EH (cell line): ENCODE measurements around the gene TBC1D2B.
"Not testable (repeated sequence)": the region's sequence is repeated elsewhere in the genome, so short reads cannot be mapped to it uniquely, and the experiment has no call there.

Experiments
- DNase-seq: peaks from one replicate; pipeline ENCODE4 v3.0.0-alpha.2; 2015; ENCODE audit warnings: low read depth

The TBC1D2B gene

GRCh38 chr15:77975332-77976094 lies 102.0 kb downstream of the TBC1D2B start:
- no peak for DNase-seq

DNA sequence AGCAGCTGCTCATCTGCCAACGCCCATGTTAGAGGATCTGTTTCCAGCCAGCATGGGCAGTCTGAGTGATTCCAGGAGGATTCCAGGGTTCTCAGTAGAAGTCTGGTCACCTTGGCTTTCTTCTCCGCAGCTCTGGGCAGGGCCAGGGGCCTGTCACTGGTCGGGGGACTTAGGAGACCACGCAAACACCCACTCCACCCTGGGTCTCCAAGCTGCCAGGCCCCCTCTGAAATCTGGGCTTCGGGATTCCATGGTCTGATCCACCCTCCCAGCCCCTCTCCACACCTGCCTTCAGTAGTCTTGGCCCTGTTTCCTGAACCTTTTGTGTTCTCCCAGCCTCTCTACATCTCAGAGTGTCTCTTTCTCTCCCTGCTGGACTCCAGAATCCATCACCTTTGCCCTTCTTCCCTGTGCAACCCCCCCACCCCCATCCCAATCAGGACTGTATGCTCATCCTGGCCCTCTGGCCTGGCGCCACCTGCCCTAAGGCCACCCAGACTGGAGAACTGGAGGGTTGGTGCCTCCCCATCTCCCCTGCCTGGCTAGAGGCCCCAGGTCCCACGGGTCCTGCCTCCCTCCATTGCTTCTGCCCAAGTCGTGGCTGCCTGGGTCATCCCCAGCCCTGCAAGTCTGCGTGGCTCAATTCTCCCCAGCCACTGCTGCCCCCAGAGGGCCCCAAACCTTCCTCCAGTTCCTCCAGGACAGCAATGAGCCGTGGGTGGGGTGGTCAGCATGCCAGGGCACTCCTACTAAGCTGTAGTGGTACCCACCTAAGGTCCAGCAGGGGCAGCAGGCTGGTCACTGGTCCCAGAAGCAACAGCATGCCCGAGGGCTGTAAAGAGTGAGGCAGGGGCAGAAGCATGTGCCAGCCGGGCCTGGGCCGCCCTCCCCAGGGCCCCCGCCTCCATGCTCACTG lies 102.8 kb downstream of the TBC1D2B start:
- DNase-seq: no peak

DNA sequence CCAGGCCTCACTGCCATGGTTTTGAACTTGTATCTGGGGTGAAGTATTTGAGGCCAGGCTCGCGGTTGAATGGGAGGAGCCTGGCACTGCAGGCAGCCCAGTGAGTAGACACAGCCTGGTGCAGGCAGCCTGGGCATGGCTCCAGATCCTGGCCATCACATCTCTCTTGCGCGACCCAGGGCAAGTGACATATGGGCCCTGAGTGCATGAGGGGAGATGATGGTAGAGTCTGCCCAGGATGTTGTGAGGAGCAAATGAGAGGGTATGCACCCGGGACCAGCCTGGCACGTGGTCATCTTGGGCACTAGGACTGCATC lies 103.5 kb downstream of the TBC1D2B start:
- peak; percentile 63 for DNase-seq

DNA sequence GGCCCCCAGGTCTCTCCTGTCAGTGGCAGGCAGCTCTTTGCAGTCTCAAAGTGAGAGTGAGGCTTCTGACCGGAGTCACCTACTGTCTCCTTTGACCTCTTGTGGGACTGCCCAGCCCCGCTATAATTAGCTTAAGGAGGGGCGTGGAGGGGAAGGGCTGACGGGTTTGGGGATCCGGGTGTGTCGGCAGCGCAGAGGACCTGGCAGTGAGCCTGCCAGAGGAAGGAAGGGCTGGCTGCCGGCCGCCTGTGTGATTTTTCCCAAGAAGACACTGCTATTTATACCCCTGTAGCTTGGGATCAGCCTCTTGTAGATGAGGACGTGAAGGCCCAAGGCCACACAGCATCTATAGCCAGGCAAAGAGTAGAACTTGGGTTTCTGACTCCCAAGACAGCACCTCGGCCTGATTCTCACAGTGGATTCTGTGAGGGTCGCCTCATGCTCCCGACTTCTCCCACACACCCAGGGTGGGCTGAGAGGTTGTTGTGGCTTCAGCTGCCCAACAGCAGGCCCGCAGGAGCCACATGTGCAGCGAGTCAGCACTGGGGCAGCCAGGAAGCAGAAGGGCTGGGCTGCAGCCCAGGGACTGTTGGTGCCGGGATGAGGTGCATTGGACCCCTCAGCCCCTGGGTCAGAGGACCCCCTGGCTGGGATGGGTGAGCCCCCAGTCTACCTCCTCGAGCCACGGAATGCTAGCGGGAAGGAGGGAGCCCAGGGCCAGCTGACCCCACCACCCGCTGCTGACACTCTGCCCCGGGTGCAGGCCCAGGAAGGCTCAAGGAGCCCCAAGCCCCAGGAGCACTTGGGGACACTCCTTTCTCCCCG lies 104.0 kb downstream of the TBC1D2B start:
- not testable (repeated sequence) for DNase-seq

- DNase-seq: not testable (repeated sequence)
These were observed 104.8 kb downstream of the TBC1D2B start for GRCh38 chr15:77972706-77973105.

- DNase-seq: not testable (repeated sequence)
These were observed 105.6 kb downstream of the TBC1D2B start for GRCh38 chr15:77971875-77972274.

GRCh38 chr15:77970813-77971360 lies 106.6 kb downstream of the TBC1D2B start:
- DNase-seq: peak; percentile 54

DNA sequence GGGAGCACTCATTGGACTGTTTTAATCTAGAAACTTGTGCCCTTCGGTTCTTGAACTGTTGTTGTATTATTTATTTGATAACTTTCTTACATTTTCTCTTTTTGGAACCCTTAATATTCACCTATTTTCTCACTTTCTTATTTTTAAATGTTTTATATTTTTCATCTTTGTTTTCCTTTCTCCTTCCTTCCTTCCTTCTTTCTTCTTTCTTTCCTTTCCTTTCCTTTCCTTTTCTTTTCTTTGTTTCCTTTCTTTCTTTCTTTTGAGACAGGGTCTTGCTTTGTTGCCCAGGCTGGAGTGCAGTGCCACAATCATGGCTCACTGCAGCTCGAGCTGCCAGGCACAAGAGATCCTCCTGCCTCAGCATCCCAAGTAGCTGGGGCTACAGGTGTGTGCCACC lies 108.5 kb downstream of the TBC1D2B start:
- DNase-seq: no peak

- DNase-seq: no peak
These were observed 109.7 kb downstream of the TBC1D2B start for GRCh38 chr15:77967798-77968197.

GRCh38 chr15:77967235-77967615 lies 110.3 kb downstream of the TBC1D2B start:
- not testable (repeated sequence) for DNase-seq

DNA sequence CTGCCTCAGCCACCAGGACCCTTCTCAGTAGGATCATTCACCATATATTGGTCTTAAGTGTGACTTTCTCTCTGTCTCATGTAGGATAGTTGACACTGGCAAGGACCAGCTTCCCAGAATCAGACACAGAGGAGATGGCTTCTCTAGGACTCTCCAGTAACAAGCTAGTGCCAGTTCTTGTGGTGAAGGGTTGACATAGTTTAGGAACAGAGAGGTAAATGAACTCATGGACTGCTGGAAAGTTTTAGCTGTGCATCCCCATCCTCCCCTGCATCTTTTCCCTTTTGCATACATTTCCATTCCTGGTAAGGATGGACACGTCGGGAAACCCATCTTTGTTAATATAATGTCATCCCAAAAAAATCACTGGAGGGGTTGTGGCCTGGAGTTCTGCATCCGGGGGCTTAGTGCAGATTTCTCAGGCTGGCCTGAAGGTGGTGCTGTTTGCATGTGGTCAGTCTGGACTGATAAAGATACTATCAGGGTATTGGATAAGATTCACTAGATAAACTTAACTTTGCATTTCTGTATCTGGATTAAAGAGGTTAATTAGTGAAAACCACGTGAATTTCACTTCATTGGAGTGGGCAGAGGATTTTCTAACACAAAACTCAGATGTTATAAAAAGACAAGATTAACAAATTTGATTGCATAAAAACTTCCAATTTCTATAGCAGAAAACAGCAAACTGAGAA lies 110.8 kb downstream of the TBC1D2B start:
- DNase-seq: peak; percentile 68

DNA sequence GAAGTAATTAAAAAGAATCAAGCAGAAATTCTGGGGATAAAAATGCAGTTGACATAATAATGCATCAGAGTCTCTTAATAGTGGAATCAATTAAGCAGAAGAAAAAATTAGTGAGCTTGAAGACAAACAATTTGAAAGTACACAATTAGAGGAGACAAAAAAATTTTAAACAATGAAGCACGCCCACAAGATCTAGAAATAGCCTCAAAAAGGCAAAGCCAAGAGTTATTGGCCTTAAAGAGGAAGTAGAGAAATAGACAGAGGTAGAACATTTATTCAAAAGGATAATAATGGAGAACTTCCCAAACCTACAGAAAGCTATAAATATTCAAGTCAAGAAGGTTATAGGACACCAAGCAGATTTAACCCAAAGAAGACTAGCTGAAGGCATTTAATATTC lies 113.3 kb downstream of the TBC1D2B start:
- no peak for DNase-seq

DNA sequence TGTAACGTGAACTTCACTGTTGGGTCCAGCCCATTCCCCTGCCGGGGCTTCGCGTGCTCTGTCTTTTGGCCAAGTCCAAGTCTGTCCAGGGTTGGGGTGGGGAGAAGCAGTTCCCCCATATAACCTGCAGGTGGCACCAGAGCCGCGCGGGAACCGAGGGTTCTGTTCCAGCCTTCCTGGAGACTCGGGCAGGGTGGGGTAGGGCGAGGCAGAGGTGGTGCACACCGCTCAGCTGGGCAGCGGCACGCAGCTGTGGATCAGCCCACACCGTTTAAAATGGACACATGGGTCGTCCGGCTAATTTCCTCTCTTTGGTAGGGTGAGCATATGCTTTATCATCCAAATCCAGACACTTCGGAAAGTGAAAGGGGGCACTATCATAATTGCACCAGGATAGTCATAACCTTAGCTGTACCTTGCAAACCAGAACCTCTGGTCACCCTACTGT lies 118.1 kb downstream of the TBC1D2B start:
- peak; percentile 66 for DNase-seq

GRCh38 chr15:77958716-77959431 lies 118.6 kb downstream of the TBC1D2B start:
- DNase-seq: not testable (repeated sequence)

GRCh38 chr15:77958021-77958420 lies 119.5 kb downstream of the TBC1D2B start:
- not testable (repeated sequence) for DNase-seq

DNA sequence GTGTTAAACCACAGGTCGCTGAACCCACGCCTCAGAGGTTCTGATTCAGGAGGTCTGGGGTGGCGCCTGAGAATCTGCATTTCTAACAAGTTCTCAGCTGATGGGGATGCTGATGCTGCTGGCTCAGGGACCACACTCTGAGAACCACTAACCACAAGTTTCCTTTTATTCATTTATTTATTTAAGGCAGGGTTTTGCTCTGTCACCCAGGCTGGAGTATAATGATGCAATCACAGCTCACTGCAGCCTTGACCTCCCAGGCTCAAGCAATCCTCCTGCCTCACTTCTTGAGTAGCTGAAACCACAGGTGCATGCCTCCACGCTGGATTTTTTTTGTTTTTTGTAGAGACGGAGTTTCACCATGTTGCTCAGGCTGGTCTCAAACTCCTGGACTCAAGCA lies 123.6 kb downstream of the TBC1D2B start:
- DNase-seq: peak; percentile 76

DNA sequence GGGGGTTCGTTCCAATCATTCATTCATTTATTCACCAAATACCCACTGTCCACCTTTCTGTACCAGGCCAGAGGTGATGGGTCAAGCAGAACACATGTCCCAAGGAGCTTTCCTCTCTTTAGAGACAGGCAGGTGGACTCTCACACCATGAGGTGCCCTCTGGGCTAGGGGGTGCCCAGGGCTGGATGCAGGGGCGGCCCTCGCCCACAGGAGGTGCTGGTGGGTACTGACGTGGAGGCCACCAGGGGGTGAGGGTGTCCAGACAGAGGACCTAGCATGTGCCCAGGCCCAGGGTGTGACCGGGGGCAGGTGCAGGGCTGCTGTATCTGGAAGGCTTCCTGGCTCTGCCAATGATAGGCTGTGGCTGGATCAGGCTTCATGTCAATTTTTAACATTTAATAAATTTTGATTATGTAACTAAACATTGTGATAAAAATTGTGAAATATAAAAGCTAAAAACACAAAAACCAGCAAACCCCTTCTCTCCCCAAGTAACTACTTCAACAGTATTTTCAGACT lies 124.5 kb downstream of the TBC1D2B start:
- DNase-seq: not testable (repeated sequence)

GRCh38 chr15:77951105-77951786 lies 126.3 kb downstream of the TBC1D2B start:
- DNase-seq: not testable (repeated sequence)

DNA sequence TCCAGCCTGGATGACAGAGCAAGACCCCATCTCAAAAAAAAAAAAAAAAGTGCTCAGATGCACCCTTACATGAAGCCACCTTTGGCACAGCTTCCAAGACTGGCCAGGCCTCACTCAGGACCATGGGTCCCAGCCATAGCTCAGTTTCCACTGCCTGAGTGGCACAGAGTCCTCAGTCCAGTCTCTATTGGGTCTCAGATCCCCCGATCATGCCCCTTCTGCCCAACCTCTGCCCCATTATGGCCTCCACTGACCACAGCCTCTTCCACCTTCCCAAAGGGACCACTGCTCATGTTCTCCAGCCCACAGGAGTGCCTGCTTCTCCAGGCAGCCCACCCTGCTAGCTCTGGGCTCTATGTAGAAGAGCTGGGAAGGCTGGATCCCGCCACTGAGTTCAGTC lies 127.0 kb downstream of the TBC1D2B start:
- DNase-seq: not testable (repeated sequence)

GRCh38 chr15:77945566-77945965 lies 131.9 kb downstream of the TBC1D2B start:
- DNase-seq: no peak
